HG03469 (cell line): Measurements from ENCODE around the gene IFI27.

ENCODE experiments used
- ATAC-seq: cut with Tn5 transposase; IDR thresholded peaks from one replicate; pipeline ENCODE4 v1.9.1; 2021; ENCODE audit warnings: mild to moderate bottlenecking, moderate library complexity, moderate number of reproducible peaks; ENCODE audit not compliant: unreplicated experiment

The IFI27 gene

GRCh38 chr14:94102768-94103482, 7.6 kb upstream of the IFI27 start:
- no peak for ATAC-seq

- no peak for ATAC-seq
Observed at GRCh38 chr14:94103554-94104150, 6.9 kb upstream of the IFI27 start.

DNA sequence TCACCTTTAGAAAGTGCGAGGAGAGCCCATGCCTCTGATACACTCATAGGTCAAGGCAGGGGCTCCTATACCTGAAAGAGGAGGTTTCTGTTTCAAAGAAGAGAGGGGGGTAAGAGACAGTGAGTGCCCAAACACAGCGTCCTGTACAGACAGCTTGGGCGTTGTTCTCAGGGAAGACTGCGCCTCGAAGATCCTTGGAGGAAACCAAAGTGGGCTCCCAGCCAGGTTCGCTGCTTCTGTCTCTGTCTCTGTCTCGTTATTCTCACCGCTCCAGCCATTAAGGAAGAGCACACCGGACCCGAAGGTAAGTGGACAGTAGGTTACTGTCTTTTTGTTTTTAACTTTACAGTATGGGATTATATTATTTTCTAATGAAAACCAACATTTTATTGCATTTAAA, 5.8 kb upstream of the IFI27 start:
- no peak for ATAC-seq

DNA sequence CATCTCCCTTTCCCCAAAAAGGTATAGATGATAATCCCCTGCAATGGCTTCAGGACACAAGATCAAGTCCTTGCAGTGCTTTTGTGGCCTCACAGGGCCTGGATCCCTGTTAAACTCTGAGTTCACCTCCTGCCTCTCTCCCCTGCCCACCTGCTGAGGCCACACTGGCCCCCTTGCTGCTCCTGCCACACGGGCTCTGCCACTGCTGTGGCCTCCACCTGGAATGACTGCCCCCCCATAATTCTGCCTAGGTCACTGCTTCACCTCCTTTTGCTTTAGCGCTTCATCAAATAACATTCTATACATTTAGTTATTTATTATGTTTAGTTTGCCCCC, 653 bp upstream of the IFI27 start:
- ATAC-seq, result no peak

DNA sequence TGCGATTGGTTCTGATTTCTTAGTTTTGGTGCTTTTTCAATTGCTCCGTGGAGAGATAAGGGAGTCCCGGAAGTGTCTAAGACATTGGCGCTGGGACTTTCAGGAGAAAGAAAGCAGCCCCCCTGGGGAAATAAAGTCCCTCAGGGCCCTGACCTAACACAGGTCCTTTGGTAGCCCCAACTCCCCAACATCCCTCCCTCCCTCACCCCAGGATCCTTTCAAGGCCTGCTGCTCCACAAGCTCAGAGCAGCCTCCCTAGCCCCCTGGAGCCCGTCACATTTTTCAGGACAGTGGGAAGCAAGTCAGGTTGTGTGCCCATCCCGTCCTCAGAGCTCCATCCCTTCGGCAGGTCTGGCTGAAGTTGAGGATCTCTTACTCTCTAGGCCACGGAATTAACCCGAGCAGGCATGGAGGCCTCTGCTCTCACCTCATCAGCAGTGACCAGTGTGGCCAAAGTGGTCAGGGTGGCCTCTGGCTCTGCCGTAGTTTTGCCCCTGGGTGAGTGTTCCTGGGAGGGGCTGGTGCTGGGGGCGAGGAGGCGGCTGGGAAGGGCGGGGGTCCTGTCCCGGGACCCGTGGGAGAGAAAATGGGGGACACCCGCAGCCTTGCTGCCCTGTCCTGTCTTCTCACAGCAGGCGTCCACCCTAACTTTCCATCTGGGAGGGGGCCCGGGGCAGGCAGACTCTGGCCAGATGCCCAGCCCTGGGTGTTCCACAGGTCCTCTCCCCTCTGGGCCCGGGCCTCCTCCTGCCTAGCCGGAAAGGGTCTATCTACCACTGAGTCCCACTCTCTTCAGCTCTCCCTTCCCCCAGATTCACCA, 950 bp downstream of the IFI27 start:
- no peak for ATAC-seq

- no peak for ATAC-seq
Observed at GRCh38 chr14:94112513-94113063, 2.1 kb downstream of the IFI27 start.

DNA sequence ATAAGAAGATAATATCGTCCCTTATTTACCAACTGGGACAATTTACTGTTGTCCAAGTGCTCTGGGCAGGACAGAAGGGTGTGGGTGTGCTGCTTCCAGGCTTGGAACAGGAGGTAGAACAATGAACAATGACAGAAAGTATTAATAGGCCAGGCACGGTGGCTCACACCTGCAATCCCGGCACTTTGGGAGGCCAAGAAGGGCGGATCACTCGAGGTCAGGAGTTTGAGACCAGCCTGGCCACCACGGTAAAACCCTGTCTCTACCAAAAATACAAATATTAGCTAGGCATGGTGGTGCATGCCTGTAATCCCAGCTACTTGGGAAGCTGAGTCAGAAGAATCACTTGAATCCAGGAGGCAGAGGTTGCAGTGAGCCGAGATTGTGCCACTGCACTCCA, 2.5 kb downstream of the IFI27 start:
- ATAC-seq, result no peak

DNA sequence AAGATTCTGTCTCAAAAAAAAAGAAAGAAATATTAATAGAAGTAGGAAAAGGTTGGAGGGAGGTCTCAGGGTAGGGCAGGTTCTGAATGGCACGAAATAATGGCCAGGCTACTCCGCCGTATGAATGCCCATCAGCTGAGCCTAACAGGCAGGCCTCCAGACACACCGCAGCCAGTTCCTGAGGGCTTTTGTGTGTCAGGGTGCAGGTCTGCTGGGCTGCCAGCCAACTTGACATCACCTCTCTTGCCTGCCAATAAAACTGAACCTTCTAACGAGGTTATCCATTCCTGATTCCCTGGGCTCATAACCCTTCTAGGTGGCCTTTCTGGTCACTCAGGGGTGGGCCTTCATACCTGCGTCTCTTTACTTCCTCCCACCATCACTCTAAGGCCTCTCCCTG, 3.0 kb downstream of the IFI27 start:
- no peak for ATAC-seq

- no peak for ATAC-seq
Observed at GRCh38 chr14:94113908-94114588, 3.5 kb downstream of the IFI27 start.

DNA sequence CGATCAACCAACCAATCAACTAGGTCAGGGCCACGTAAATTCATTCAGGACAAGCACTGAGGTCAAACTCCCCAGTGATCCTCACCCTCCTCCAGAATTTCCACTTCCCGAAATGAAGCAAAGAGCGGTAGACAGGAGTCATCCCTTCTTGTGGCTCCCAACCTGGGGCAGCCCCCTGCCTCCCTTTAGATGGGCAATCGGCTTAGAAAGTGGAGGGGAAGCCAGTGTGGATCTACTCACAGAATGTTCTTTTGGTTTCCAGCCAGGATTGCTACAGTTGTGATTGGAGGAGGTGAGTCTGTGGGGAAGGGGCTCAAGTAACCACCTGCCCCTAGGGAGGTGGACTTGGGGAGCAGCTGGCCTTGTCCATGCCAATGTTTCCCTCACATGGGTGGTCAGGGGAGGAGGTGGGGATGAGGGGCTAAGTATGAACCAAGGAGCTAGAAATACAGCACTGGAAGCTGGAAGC, 4.1 kb downstream of the IFI27 start:
- ATAC-seq, result no peak

DNA sequence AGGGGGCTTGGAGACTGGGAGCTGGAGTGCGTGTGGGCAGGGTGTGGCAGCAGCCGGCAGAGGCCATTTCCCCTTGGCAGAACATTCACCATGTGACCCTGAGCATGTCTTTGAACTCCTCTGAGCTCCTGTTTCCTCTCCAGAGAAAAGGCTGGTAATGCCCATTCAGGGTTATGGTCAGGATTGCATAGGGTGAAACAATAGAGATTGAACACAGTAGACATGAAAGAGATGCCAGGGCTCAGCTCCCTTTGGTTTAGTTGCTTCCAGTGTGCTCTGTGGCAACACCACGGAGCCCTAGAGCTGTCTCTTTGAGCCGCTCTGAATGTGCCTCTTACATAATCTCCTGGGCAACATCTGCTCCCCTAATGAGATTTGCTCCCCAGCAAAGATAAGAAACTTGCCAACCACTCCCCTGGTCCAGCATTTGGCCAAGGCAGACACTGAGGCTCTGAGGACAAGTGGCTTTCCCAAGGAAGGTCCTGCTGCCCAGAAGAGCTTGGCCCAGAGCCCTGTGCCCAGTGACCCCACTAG, 4.6 kb downstream of the IFI27 start:
- no peak for ATAC-seq

GRCh38 chr14:94115631-94116030, 5.1 kb downstream of the IFI27 start:
- ATAC-seq, result no peak

DNA sequence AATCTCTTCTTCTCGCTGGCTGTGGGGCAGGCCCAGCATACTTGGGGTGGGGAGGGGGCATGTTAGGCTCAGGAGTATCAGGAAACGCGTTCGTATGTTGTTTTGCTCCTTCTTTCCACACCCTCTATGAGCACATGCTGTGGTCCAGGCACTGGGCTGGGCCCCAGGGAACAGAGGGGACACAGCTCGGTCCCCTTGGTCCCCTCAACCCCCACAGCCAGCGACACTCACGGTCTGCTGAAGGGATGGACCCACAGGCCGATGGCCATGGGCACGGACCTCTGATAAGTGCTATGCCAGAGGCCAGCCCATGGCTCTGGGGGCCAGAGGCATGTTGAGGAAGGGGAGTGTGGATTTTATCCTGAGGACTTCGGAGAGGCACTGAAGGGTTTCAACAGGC, 6.2 kb downstream of the IFI27 start:
- no peak for ATAC-seq

- no peak for ATAC-seq
Observed at GRCh38 chr14:94117856-94118255, 7.3 kb downstream of the IFI27 start.

DNA sequence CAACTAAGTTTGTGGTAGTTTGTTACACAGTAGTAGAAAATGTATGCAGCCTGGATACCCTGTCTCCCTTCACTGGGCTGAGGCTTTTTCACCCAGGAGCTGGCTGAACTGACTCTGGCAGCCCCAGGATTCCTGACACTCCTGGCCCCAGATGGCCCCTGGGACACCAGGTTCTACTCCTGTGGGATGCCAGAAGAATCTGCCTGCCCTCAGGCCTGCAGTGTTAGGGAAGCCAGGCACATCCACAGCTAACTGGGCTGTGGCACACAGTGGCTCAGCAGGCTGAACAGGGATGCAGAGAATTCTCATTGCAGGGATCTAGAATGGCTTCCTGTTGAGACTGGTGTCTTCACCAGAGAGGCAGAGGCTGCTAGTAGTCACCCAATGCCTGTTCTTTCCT, 8.5 kb downstream of the IFI27 start:
- ATAC-seq, result no peak

- no peak for ATAC-seq
Observed at GRCh38 chr14:94120667-94121340, 10.3 kb downstream of the IFI27 start.

DNA sequence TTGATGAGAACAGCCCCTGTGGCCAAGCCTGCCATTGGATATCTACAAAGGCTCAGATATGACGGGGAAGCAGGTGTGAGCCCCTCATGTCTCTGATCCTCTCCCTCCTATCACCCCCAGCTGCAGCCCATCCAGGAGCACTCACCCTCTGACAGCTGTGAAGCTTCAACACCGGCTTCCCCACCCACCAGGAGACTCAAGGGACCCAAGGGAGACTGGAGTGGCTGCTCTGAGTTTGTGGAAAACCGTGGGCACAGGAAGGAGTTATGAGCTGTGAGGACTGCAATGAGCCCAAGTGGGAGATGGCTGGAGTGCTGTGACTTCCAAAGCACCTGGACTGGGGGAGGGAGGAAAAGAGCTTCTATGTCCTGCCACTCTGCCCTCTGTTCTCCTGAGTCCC, 10.9 kb downstream of the IFI27 start:
- ATAC-seq, result no peak

DNA sequence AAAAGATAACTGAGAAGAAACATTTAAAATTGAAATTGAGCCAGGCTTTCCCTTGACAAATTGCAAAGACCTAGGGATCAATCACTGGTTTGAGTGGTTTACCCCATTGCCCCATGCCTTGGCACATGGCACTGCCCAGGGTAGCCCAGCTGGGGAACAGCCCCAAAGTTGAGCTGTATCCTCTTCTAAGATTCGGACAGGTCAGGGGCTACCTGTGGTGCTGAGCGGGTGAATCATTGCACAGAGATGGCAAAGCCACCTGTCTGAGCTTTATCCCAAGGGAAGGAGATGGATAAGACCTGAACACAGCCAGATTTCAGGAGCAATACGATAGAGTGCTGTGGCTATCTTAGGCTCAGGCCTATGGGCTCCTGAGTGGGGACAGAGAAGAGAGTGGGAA, 11.9 kb downstream of the IFI27 start:
- ATAC-seq, result no peak

DNA sequence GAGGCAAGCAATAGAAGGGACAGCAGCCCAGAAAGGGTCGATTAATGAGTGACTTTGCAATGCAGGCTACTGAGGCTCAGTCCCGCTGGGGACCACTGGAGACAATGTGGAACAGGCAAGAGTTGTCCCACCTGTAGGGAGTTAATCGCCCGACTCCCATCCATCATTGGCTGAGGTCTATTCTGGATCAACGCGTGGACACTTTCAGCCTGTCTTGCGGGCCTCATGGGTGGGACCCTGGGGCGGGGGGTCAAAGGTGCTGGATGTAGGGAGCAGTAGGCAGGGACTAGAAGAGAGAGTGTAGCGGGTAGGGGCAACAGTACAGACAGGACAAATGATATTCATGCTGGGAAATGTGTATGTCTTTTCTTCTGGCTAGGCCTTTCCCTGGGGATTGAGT, 12.8 kb downstream of the IFI27 start:
- ATAC-seq, result no peak

DNA sequence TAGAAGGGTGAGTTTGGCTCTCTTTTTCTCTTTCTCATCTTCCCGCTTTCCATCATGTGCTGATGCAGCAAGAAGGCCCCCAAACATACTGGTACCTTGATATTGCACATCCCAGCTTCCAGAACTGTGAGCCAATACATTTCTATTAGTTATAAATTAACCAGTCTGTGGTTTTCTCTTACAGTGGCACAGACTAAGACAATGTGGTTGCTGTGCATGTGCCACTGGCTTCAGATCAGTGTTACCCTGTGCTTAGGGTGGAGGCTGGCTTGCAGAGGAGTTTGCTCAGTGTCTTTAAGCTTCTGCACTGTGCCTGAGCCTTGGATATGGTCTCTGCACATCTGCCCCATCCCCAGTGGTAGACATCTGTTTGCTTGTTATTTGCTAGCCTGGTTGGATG, 13.3 kb downstream of the IFI27 start:
- ATAC-seq, result no peak
